Liver (tissue), 3 donors: ENCODE results near the gene IKBKG.
"Not testable (repeated sequence)": the region's sequence is repeated elsewhere in the genome, so short reads cannot be mapped to it uniquely, and the experiment has no call there.

Experiments
- FOXA2 ChIP-seq: IDR thresholded peaks from 2 replicates; pipeline ENCODE4 v1.6.1; 2016; ENCODE audit warnings: antibody characterized with exemption
- JUND ChIP-seq, 2 donors: IDR thresholded peaks; 2 replicates each; pipeline ENCODE4 v1.6.1; 2016; ENCODE audit warnings: antibody characterized with exemption in 2 of 2
- RAD21 ChIP-seq, 2 donors: IDR thresholded peaks; 2 replicates each; pipeline ENCODE4 v1.6.1; 2016; ENCODE audit warnings: antibody characterized with exemption in 2 of 2, mild to moderate bottlenecking in 2 of 2
- SP1 ChIP-seq: IDR thresholded peaks from 2 replicates; pipeline ENCODE4 v1.6.1; 2018; ENCODE audit warnings: antibody characterized with exemption, mild to moderate bottlenecking
- TAF1 ChIP-seq: conservative IDR thresholded peaks from 2 replicates; pipeline ENCODE4 v1.6.1; 2016; ENCODE audit warnings: antibody characterized with exemption, mild to moderate bottlenecking
- YY1 ChIP-seq: IDR thresholded peaks from 2 replicates; pipeline ENCODE4 v1.6.1; 2016; ENCODE audit warnings: antibody characterized with exemption, mild to moderate bottlenecking
- TF ChIP-seq, protein P1 (sequence below): fragments of 150-350 bp; IDR thresholded peaks from 2 replicates; pipeline ENCODE4 v1.5.1; 2017; ENCODE audit warnings: improper control_type of control experiment, low read depth, low read length; ENCODE audit not compliant: missing input control
- TF ChIP-seq, protein P2 (sequence below): IDR thresholded peaks from 2 replicates; pipeline ENCODE4 v1.6.1; 2016; ENCODE audit warnings: antibody characterized with exemption
- TF ChIP-seq, protein P3 (sequence below): IDR thresholded peaks from 2 replicates; pipeline ENCODE4 v1.6.1; 2016; ENCODE audit warnings: antibody characterized with exemption
- TF ChIP-seq, protein P4 (sequence below): IDR thresholded peaks from 2 replicates; pipeline ENCODE4 v1.6.1; 2016; ENCODE audit warnings: antibody characterized with exemption, mild to moderate bottlenecking
- donor health status: healthy.
- donor health status: healthy.

DNA sequence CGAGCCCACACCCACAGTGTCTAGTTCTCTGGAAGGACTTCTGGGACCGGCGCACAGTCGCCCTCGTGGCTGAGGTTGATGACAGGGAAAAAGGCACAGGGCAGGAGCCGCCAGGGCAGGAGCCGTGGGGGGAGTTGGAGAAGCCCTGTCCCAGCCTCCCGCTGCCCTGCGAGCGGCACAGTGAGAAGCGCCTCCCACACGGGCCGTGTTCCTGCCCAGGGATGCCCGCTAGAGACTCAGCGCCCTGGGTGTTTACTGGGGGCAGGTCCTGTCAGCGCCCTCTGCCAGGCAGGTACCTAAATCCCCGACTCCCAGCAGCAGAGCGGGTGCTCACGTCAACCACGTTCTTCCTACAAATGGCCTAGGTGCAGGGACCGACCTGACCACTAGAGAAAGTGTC, 11.5 kb downstream of the IKBKG start:
- TF ChIP-seq JUND (IDR thresholded peaks at IDR 0.05); TAF1; RAD21 (IDR thresholded peaks at IDR 0.05); SP1; YY1; FOXA2: not testable (repeated sequence)
- TF ChIP-seq, protein P1, sequence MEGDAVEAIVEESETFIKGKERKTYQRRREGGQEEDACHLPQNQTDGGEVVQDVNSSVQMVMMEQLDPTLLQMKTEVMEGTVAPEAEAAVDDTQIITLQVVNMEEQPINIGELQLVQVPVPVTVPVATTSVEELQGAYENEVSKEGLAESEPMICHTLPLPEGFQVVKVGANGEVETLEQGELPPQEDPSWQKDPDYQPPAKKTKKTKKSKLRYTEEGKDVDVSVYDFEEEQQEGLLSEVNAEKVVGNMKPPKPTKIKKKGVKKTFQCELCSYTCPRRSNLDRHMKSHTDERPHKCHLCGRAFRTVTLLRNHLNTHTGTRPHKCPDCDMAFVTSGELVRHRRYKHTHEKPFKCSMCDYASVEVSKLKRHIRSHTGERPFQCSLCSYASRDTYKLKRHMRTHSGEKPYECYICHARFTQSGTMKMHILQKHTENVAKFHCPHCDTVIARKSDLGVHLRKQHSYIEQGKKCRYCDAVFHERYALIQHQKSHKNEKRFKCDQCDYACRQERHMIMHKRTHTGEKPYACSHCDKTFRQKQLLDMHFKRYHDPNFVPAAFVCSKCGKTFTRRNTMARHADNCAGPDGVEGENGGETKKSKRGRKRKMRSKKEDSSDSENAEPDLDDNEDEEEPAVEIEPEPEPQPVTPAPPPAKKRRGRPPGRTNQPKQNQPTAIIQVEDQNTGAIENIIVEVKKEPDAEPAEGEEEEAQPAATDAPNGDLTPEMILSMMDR = not testable (repeated sequence)
- TF ChIP-seq, protein P2, sequence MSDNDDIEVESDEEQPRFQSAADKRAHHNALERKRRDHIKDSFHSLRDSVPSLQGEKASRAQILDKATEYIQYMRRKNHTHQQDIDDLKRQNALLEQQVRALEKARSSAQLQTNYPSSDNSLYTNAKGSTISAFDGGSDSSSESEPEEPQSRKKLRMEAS = not testable (repeated sequence)
- TF ChIP-seq, protein P3, sequence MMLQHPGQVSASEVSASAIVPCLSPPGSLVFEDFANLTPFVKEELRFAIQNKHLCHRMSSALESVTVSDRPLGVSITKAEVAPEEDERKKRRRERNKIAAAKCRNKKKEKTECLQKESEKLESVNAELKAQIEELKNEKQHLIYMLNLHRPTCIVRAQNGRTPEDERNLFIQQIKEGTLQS = not testable (repeated sequence)
- TF ChIP-seq, protein P4, sequence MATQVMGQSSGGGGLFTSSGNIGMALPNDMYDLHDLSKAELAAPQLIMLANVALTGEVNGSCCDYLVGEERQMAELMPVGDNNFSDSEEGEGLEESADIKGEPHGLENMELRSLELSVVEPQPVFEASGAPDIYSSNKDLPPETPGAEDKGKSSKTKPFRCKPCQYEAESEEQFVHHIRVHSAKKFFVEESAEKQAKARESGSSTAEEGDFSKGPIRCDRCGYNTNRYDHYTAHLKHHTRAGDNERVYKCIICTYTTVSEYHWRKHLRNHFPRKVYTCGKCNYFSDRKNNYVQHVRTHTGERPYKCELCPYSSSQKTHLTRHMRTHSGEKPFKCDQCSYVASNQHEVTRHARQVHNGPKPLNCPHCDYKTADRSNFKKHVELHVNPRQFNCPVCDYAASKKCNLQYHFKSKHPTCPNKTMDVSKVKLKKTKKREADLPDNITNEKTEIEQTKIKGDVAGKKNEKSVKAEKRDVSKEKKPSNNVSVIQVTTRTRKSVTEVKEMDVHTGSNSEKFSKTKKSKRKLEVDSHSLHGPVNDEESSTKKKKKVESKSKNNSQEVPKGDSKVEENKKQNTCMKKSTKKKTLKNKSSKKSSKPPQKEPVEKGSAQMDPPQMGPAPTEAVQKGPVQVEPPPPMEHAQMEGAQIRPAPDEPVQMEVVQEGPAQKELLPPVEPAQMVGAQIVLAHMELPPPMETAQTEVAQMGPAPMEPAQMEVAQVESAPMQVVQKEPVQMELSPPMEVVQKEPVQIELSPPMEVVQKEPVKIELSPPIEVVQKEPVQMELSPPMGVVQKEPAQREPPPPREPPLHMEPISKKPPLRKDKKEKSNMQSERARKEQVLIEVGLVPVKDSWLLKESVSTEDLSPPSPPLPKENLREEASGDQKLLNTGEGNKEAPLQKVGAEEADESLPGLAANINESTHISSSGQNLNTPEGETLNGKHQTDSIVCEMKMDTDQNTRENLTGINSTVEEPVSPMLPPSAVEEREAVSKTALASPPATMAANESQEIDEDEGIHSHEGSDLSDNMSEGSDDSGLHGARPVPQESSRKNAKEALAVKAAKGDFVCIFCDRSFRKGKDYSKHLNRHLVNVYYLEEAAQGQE = not testable (repeated sequence)
